K562 (cell line): Measurements from ENCODE around the gene SYMPK. TPM values are rescaled to one million over a fixed set of nuclear protein-coding genes. Genes with fewer than 3 reads are reported as not detected.

Experiments
- CEBPB ChIP-seq: fragments of 450-650 bp; IDR thresholded peaks from 2 replicates; pipeline ENCODE4 v1.6.1; 2016; ENCODE audit warnings: missing genetic modification characterization, missing compliant biosample characterization
- ELK1 ChIP-seq: sonication (generic); formaldehyde crosslinking; IDR thresholded peaks from 2 replicates; pipeline ENCODE4 v1.8.1; 2022; ENCODE audit warnings: missing genetic modification reagents
- FOXA1 ChIP-seq: fragments of 450-650 bp; IDR thresholded peaks from 2 replicates; pipeline ENCODE4 v1.6.1; 2016; ENCODE audit warnings: mild to moderate bottlenecking, borderline replicate concordance
- HLTF ChIP-seq: fragments of 450-650 bp; IDR thresholded peaks from 2 replicates; pipeline ENCODE4 v1.6.1; 2016
- HMBOX1 ChIP-seq: sonication (generic); IDR thresholded peaks from 2 replicates; pipeline ENCODE4 v1.6.1; 2016
- HMGN3 ChIP-seq: IDR thresholded peaks from 2 replicates; pipeline ENCODE4 v1.6.1; 2011; ENCODE audit warnings: borderline replicate concordance, low read depth, mild to moderate bottlenecking, mixed read lengths, low read length; ENCODE audit not compliant: insufficient read length; ENCODE audit errors: extremely low read depth
- HNRNPL ChIP-seq: fragments of 200-400 bp; formaldehyde crosslinking; IDR thresholded peaks from 2 replicates; pipeline ENCODE4 v1.6.1; 2017; ENCODE audit warnings: low read depth, mild to moderate bottlenecking, low read length
- KDM5B ChIP-seq: fragments of 200-600 bp; sonication (generic); IDR thresholded peaks from 2 replicates; pipeline ENCODE4 v1.6.1; 2012; ENCODE audit warnings: low read depth, mild to moderate bottlenecking, moderate library complexity, low read length, control low read depth, inconsistent platforms; ENCODE audit not compliant: insufficient replicate concordance
- MBD1 ChIP-seq: fragments of 250-450 bp; sonication (Bioruptor Pico); IDR thresholded peaks from 2 replicates; pipeline ENCODE4 v1.8.0; 2022; ENCODE audit warnings: inconsistent platforms
- NFIX ChIP-seq: fragments of 250-450 bp; sonication (Bioruptor Pico); IDR thresholded peaks from 2 replicates; pipeline ENCODE4 v1.4.0; 2020; ENCODE audit warnings: low read depth, mild to moderate bottlenecking, moderate library complexity
- PBX2 ChIP-seq, 2 experiments: IDR thresholded peaks in 1 of 2; conservative IDR thresholded peaks in 1 of 2; 2 replicates each; pipeline ENCODE4 v1.6.1; 2016; ENCODE audit warnings: low read depth in 2 of 2, mild to moderate bottlenecking in 1 of 2, missing compliant biosample characterization in 1 of 2, missing genetic modification characterization in 1 of 2, moderate library complexity in 1 of 2
- PRMT5 ChIP-seq: sonication (generic); formaldehyde crosslinking; IDR thresholded peaks from 2 replicates; pipeline ENCODE4 v1.5.0; 2020; ENCODE audit warnings: missing genetic modification reagents
- RAD21 ChIP-seq, 2 experiments: fragments of 250-450 bp in 1 of 2; fragments of 450-650 bp in 1 of 2; sonication (Bioruptor Pico) in 1 of 2; formaldehyde crosslinking in 1 of 2; IDR thresholded peaks in 1 of 2; conservative IDR thresholded peaks in 1 of 2; 2 replicates each; pipeline versions ENCODE4 v1.4.0 to v1.8.0; 2020 to 2022; ENCODE audit warnings: mild to moderate bottlenecking in 2 of 2, moderate library complexity in 1 of 2
- SMARCB1 ChIP-seq: IDR thresholded peaks from 2 replicates; pipeline ENCODE4 v1.6.1; 2011; ENCODE audit warnings: improper control_type of control experiment, low read depth; ENCODE audit not compliant: insufficient read length
- TEAD1 ChIP-seq, 2 experiments: fragments of 450-650 bp in 1 of 2; sonication (generic) in 1 of 2; formaldehyde crosslinking; IDR thresholded peaks; 2 replicates each; pipeline versions ENCODE4 v1.4.0 to v1.8.0; 2020 to 2022; ENCODE audit warnings: mild to moderate bottlenecking in 2 of 2, missing genetic modification reagents in 1 of 2
- UBTF ChIP-seq, 2 experiments: IDR thresholded peaks; 2 replicates each; pipeline ENCODE4 v1.6.1; 2012; ENCODE audit warnings: improper control_type of control experiment in 2 of 2, low read depth in 2 of 2, low read length in 2 of 2, borderline replicate concordance in 1 of 2
- ZNF224 ChIP-seq: sonication (generic); formaldehyde crosslinking; IDR thresholded peaks from 2 replicates; pipeline ENCODE4 v1.8.0; 2022; ENCODE audit warnings: mild to moderate bottlenecking, missing genetic modification reagents
- polyA plus RNA-seq, 8 experiments: library from polyadenylated mRNA; depleted of rRNA in 4 of 8; stranded (reverse) in 5 of 8; unstranded in 3 of 8; fragments of >200 nt; fragmentation: Nextera tagmentation in 2 of 8; fragmentation: Illumina TruSeq in 1 of 8; extraction: Ambion mirVana in 2 of 8; extraction: Trizol in 1 of 8; gene quantifications; 2 replicates each; pipeline versions ENCODE4 v1.2.1 to v1.2.3, GENCODE V29; 2011 to 2014; ENCODE audit warnings: inconsistent platforms in 1 of 8, missing spikeins in 1 of 8
- total RNA-seq, 7 experiments: library from RNA; depleted of rRNA in 6 of 7; stranded (reverse); fragments of >200 nt in 6 of 7; fragmentation: Illumina TruSeq in 2 of 7; extraction: Trizol in 2 of 7; gene quantifications; 2 replicates each; pipeline versions ENCODE4 v1.2.1 to v1.2.3, GENCODE V29; 2011 to 2021; ENCODE audit warnings: low replicate concordance in 1 of 7

The SYMPK gene
- total and polyA plus RNA-seq, 9 of the 15 experiments (the other 6 are each of a cell fraction or from before 2014, with no cell fraction given): 0.73 to 95.5 (median 58.4) TPM

- TF ChIP-seq HMBOX1 (no peak), MBD1 (CRISPR knock-in tag) (peak; percentile 91), NFIX (CRISPR knock-in tag) (no peak), CEBPB (tag) (peak; percentile 62), HNRNPL (0 out of 2 replicates have a peak, but pooled peaks have one; percentile 27), RAD21 (CRISPR knock-in tag; conservative IDR thresholded peaks at IDR 0.05 in 1 of 2, IDR thresholded peaks at IDR 0.05 in 1 of 2) (no peak), UBTF (IDR thresholded peaks at IDR 0.05; ENCODE audit: borderline replicate concordance in 1 of 2, low read depth in 2 of 2, low read length in 2 of 2) (no peak), FOXA1 (no peak), PRMT5 (CRISPR knock-in tag) (no peak), SMARCB1 (no peak), TEAD1 (CRISPR knock-in tag; IDR thresholded peaks at IDR 0.05) (no peak; a peak in 1 of 4 replicates), HMGN3 (no peak), PBX2 (CRISPR knock-in tag; IDR thresholded peaks at IDR 0.05; ENCODE audit: low read depth) (no peak), PBX2 (tag; conservative IDR thresholded peaks at IDR 0.05; ENCODE audit: low read depth) (no peak), HLTF (no peak), ZNF224 (CRISPR knock-in tag) (no peak), ELK1 (no peak), KDM5B (no peak)
Measured at GRCh38 chr19:45901432-45901911, 38.5 kb upstream of the SYMPK start (continued).
